Uterus (tissue), 2 donors: ENCODE results near the gene CNNM3.

ENCODE experiments used
- POLR2A ChIP-seq, 2 donors: fragments of 450-650 bp; IDR thresholded peaks; one replicate each; pipeline ENCODE4 v1.6.1; 2016; ENCODE audit warnings: antibody characterized with exemption in 2 of 2, mild to moderate bottlenecking in 1 of 2, moderate library complexity in 1 of 2
- TF ChIP-seq, protein P1 (sequence below), 4 experiments: fragments of 200-600 bp in 2 of 4; fragments of 450-650 bp in 2 of 4; sonication (generic) in 2 of 4; IDR thresholded peaks; one replicate each; pipeline ENCODE4 v1.5.1; 2016 to 2019; ENCODE audit warnings: antibody characterized with exemption in 4 of 4, mild to moderate bottlenecking in 2 of 4, moderate library complexity in 1 of 4

DNA sequence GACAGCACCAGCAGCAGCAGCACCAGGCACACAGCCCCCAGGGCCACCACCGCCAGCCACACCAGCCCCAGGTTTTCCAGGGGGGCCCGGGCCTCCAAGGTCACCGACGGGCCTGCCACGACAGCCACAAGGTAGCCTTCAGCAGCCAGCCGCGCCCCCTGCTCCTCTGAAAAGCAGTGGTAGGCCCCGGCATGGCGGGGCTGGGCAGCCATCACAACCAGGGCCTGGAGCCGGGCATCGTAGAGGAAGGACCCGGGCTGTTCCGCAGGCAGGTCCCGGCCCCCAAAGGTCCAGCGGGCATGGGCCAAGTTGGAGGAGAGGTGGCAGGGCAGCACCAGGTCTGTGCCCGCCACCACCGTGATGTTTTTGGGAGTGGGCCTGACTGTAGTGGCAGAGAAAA lies 45.0 kb downstream of the CNNM3 start:
- TF ChIP-seq, protein P1, sequence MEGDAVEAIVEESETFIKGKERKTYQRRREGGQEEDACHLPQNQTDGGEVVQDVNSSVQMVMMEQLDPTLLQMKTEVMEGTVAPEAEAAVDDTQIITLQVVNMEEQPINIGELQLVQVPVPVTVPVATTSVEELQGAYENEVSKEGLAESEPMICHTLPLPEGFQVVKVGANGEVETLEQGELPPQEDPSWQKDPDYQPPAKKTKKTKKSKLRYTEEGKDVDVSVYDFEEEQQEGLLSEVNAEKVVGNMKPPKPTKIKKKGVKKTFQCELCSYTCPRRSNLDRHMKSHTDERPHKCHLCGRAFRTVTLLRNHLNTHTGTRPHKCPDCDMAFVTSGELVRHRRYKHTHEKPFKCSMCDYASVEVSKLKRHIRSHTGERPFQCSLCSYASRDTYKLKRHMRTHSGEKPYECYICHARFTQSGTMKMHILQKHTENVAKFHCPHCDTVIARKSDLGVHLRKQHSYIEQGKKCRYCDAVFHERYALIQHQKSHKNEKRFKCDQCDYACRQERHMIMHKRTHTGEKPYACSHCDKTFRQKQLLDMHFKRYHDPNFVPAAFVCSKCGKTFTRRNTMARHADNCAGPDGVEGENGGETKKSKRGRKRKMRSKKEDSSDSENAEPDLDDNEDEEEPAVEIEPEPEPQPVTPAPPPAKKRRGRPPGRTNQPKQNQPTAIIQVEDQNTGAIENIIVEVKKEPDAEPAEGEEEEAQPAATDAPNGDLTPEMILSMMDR (IDR thresholded peaks at IDR 0.05) = no peak
- no peak for TF ChIP-seq POLR2A (IDR thresholded peaks at IDR 0.05)
